Mesothelial cell of epicardium (in vitro differentiated cells): Measurements from ENCODE around the gene PTRHD1. TPM values are rescaled to one million over a fixed set of nuclear protein-coding genes. Genes with fewer than 3 reads are reported as not detected.

Source experiments
- DNase-seq, 2 experiments: peaks; one replicate each; pipeline ENCODE4 v3.0.0; 2021; ENCODE audit warnings: low spot score in 2 of 2; ENCODE audit not compliant: unreplicated experiment in 2 of 2
- H3K27ac Mint-ChIP-seq: 2 replicates; pipeline ENCODE4 v1.8.0; 2021; ENCODE audit warnings: mixed read lengths
- H3K27me3 Mint-ChIP-seq: 2 replicates; pipeline ENCODE4 v1.8.0; 2021; ENCODE audit warnings: low read depth, mixed read lengths
- H3K36me3 Mint-ChIP-seq: 2 replicates; pipeline ENCODE4 v1.8.0; 2021; ENCODE audit warnings: mixed read lengths
- H3K4me1 Mint-ChIP-seq: 2 replicates; pipeline ENCODE4 v1.8.0; 2021; ENCODE audit warnings: mixed read lengths
- H3K4me3 Mint-ChIP-seq: 2 replicates; pipeline ENCODE4 v1.8.0; 2021; ENCODE audit warnings: mild to moderate bottlenecking, moderate library complexity, mixed read lengths
- H3K9me3 Mint-ChIP-seq: 2 replicates; pipeline ENCODE4 v1.8.0; 2021; ENCODE audit warnings: mixed read lengths
- total RNA-seq: library from RNA; stranded (reverse); gene quantifications from 3 replicates; pipeline ENCODE4 v1.2.1, GENCODE V29; 2021
- TF ChIP-seq, protein P1 (sequence below): fragments of 200-600 bp; sonication (generic); IDR thresholded peaks from one replicate; pipeline ENCODE4 v1.5.0; 2021; ENCODE audit warnings: antibody characterized with exemption; ENCODE audit not compliant: unreplicated experiment

The PTRHD1 gene
- total RNA-seq, 1 donor from 2014 or later, result 17.2 TPM

DNA sequence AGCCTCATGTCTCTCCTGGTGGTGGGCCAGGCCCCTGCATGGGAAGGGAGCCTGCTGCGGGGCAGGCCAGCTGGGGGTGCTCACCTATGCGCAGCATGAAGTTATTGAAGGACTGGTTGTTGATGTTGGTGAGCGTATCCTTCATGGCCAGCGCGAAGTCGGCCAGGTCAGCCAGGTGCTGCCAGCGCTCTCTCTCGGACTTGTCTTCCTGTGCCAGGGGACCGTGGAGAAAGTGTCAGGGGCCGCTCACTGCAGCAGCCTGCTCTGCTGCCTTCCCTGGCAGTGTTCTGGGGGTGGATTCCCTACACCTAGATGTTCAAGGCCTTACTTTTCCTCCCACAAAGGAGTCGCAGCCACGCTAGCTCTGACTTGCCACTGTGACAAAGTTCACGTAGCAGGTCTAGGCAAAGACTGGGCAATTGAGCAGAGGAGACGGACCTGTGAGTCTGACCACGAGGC lies 28.3 kb upstream of the PTRHD1 start:
- Mint-ChIP-seq H3K4me1 (peaks cover 3% of the 10 kb centered on the region), H3K27me3 (no peaks in the 10 kb centered on the region), H3K9me3 (no peaks in the 10 kb centered on the region), H3K4me3 (no peak overlapping the region), H3K27ac (no peak overlapping the region), H3K36me3 (peaks cover 24% of the 10 kb centered on the region)
- no peak for DNase-seq
- TF ChIP-seq, protein P1, sequence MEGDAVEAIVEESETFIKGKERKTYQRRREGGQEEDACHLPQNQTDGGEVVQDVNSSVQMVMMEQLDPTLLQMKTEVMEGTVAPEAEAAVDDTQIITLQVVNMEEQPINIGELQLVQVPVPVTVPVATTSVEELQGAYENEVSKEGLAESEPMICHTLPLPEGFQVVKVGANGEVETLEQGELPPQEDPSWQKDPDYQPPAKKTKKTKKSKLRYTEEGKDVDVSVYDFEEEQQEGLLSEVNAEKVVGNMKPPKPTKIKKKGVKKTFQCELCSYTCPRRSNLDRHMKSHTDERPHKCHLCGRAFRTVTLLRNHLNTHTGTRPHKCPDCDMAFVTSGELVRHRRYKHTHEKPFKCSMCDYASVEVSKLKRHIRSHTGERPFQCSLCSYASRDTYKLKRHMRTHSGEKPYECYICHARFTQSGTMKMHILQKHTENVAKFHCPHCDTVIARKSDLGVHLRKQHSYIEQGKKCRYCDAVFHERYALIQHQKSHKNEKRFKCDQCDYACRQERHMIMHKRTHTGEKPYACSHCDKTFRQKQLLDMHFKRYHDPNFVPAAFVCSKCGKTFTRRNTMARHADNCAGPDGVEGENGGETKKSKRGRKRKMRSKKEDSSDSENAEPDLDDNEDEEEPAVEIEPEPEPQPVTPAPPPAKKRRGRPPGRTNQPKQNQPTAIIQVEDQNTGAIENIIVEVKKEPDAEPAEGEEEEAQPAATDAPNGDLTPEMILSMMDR, result no peak

DNA sequence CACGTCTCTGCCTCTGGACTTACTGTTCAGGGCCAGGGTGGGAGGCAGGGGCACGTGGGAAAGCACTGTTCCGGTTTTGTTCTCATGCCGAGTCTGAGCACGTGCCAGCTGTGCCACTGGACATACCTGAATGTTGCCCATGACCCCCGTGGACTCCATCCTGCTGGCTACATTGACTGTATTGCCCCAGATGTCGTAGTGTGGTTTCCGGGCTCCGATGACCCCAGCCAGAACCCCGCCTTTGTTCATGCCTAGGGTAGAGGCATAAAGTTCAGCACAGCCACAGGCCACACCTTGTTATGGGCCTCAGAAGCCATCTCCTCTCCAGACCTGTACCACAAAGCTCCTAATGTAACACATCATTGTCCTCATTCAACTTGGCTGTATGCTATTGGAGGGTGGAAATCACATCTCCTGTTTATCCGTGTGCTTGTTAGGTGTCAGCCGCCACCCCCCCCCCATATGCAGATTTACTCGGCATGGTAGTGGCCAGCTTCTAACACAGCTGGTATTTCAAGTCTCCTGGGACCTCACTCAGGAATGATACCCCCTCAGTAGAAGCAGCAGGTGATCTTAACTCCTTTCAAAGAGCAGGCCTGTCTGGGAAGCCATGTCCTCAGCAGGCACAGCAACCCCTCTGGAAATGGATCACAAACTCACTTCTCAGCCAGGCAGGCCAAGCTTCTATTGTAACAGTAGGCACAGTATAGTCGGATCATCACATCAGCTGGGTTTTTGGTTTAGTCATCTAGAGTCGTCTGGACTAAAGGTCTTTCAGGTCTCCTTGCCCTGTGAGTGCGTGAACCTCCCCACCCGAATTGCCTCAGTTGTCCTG lies 27.6 kb upstream of the PTRHD1 start:
- Mint-ChIP-seq H3K27ac (no peak overlapping the region), H3K9me3 (no peaks in the 10 kb centered on the region), H3K4me3 (no peak overlapping the region), H3K4me1 (peaks cover 3% of the 10 kb centered on the region), H3K36me3 (peaks cover 30% of the 10 kb centered on the region), H3K27me3 (no peaks in the 10 kb centered on the region)
- no peak for DNase-seq
- TF ChIP-seq, protein P1, result no peak

DNA sequence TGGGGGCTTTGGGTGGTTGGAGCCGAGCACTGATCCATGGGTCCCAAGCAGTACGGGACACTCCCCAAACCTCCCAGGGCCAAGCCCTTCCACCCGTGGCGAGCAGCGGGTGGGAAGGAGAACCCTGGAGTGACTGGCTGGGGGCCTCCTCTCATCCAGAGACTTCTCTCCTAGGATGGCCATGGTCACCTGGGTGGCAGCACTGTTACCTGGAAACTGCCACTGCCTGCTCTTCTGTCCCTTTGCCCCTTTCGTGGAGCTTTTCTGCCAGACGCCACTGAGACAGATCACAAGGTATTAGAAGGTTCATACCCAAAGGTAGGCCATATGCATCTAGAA lies 27.0 kb upstream of the PTRHD1 start:
- Mint-ChIP-seq H3K9me3 (no peaks in the 10 kb centered on the region), H3K27ac (no peak overlapping the region), H3K4me1 (peaks cover 3% of the 10 kb centered on the region), H3K27me3 (no peaks in the 10 kb centered on the region), H3K4me3 (no peak overlapping the region), H3K36me3 (peaks cover 35% of the 10 kb centered on the region)
- TF ChIP-seq, protein P1, result no peak
- no peak for DNase-seq

DNA sequence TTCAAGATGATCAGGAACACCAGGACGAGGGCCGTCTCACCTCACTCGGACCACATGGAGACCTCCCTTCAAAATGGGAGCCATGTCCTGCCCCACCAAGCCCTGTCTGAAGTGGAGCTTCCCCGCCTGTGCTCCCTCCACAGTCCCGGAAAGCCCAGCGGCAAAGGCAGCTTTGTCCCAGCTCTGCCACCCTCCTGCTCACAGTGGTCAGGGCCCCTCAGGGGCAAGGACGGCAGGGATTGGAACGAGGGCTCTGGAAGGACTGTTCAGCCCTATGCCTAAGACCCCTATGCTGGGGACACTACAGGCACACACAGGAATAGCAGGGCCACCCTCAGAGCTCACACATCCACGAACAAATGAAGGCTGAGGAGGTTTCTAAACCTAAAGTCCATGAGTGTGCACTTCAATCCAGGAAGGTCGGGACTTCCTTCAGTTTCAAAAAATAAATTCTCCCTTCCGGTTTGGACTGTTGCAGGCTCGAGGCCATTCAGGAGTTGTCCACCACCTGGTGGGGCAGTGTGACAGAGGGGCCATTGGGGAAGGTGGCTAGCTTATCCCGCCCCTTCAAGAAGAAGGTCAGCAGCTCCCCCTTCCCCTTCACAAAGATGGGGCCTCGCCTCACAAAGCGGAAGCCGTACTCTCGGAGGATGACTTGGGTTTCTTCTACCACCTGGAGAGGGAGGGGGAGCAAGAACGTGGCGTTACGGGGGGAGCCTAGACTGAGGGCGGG lies 26.4 kb upstream of the PTRHD1 start:
- no peaks in the 10 kb centered on the region for H3K9me3 Mint-ChIP-seq
- H3K4me3 Mint-ChIP-seq, result no peak overlapping the region
- no peak overlapping the region for H3K27ac Mint-ChIP-seq
- TF ChIP-seq, protein P1, result no peak
- H3K36me3 Mint-ChIP-seq, result peaks cover 35% of the 10 kb centered on the region
- peaks cover 3% of the 10 kb centered on the region for H3K4me1 Mint-ChIP-seq
- no peaks in the 10 kb centered on the region for H3K27me3 Mint-ChIP-seq
- DNase-seq, result no peak

DNA sequence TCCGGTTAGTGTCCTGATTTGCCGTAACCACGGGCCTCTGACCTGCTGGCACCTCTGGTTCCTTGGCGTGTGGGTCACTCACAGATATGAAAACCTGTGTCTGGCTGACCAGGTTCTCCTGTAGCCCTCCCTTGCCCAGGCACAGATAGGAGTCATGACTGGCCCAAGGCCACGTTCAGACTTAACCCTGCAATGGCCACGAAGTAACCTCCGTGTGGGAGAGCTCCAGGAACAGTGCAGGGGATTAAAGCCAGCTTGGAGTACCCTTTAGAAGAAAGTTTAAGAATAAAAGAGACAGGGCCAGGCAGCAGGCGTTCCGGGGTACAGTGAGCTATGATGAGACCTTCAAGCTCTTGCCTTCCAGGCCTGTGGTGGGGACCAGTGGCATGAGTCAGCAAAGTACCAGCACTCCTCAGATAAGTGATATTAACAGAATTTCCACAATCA lies 25.6 kb upstream of the PTRHD1 start:
- DNase-seq, result no peak
- TF ChIP-seq, protein P1, result no peak
- peaks cover 35% of the 10 kb centered on the region for H3K36me3 Mint-ChIP-seq
- H3K27me3 Mint-ChIP-seq, result no peaks in the 10 kb centered on the region
- H3K27ac Mint-ChIP-seq, result no peak overlapping the region
- H3K4me1 Mint-ChIP-seq, result peaks cover 3% of the 10 kb centered on the region
- H3K4me3 Mint-ChIP-seq, result no peak overlapping the region
- no peaks in the 10 kb centered on the region for H3K9me3 Mint-ChIP-seq
